K562 (cell line): ENCODE measurements around the gene CTRL. TPM values are rescaled to one million over a fixed set of nuclear protein-coding genes. Genes with fewer than 3 reads are reported as not detected.

Experiments used
- ARID2 ChIP-seq: fragments of 450-650 bp; IDR thresholded peaks from 2 replicates; pipeline ENCODE4 v1.6.1; 2017; ENCODE audit warnings: antibody characterized with exemption, mild to moderate bottlenecking
- CC2D1A ChIP-seq: fragments of 450-650 bp; IDR thresholded peaks from 2 replicates; pipeline ENCODE4 v1.6.1; 2017; ENCODE audit warnings: mild to moderate bottlenecking
- CHAMP1 ChIP-seq: fragments of 450-650 bp; IDR thresholded peaks from 2 replicates; pipeline ENCODE4 v1.6.1; 2016; ENCODE audit warnings: mild to moderate bottlenecking
- CTBP1 ChIP-seq: fragments of 450-650 bp; IDR thresholded peaks from 2 replicates; pipeline ENCODE4 v1.6.1; 2016; ENCODE audit warnings: borderline replicate concordance
- CTCFL ChIP-seq: IDR thresholded peaks from 2 replicates; pipeline ENCODE4 v1.6.1; 2011; ENCODE audit warnings: borderline replicate concordance, low read depth, mild to moderate bottlenecking, moderate library complexity, low read length; ENCODE audit not compliant: insufficient read depth, poor library complexity, severe bottlenecking
- GATA2 ChIP-seq: sonication (generic); formaldehyde crosslinking; IDR thresholded peaks from 2 replicates; pipeline ENCODE4 v1.4.0; 2020; ENCODE audit warnings: mild to moderate bottlenecking, missing genetic modification reagents
- HNRNPUL1 ChIP-seq: fragments of 200-400 bp; formaldehyde crosslinking; IDR thresholded peaks from 2 replicates; pipeline ENCODE4 v1.6.1; 2017; ENCODE audit warnings: low read length
- KLF16 ChIP-seq: IDR thresholded peaks from 2 replicates; pipeline ENCODE4 v1.6.1; 2016; ENCODE audit warnings: antibody characterized with exemption
- RAD21 ChIP-seq, 2 experiments: fragments of 250-450 bp in 1 of 2; fragments of 450-650 bp in 1 of 2; sonication (Bioruptor Pico) in 1 of 2; formaldehyde crosslinking in 1 of 2; IDR thresholded peaks in 1 of 2; conservative IDR thresholded peaks in 1 of 2; 2 replicates each; pipeline versions ENCODE4 v1.4.0 to v1.8.0; 2020 to 2022; ENCODE audit warnings: mild to moderate bottlenecking in 2 of 2, moderate library complexity in 1 of 2
- SIRT6 ChIP-seq: IDR thresholded peaks from one replicate; pipeline ENCODE4 v1.6.1; 2012; ENCODE audit warnings: low read depth, mild to moderate bottlenecking, control low read depth, inconsistent platforms, low read length, moderate library complexity
- SMC3 ChIP-seq: conservative IDR thresholded peaks from 2 replicates; pipeline ENCODE4 v1.6.1; 2011; ENCODE audit warnings: low read depth, low read length, improper control_type of control experiment; ENCODE audit not compliant: insufficient read depth
- STAG1 ChIP-seq: sonication (generic); formaldehyde crosslinking; IDR thresholded peaks from 2 replicates; pipeline ENCODE4 v1.5.0; 2020; ENCODE audit warnings: missing genetic modification reagents, borderline replicate concordance
- XRCC5 ChIP-seq: fragments of 200-400 bp; formaldehyde crosslinking; IDR thresholded peaks from 2 replicates; pipeline ENCODE4 v1.6.1; 2017; ENCODE audit warnings: low read depth, mild to moderate bottlenecking, low read length
- ZNF184 ChIP-seq: sonication (generic); formaldehyde crosslinking; IDR thresholded peaks from 2 replicates; pipeline ENCODE4 v1.5.0; 2020; ENCODE audit warnings: missing genetic modification reagents
- ZNF740 ChIP-seq, 3 experiments: fragments of 200-800 bp in 1 of 3; sonication (Bioruptor generic) in 1 of 3; sonication (generic) in 1 of 3; formaldehyde crosslinking in 1 of 3; IDR thresholded peaks; 2 replicates each; pipeline versions ENCODE4 v1.6.1 to v1.8.0; 2016 to 2022; ENCODE audit warnings: mild to moderate bottlenecking in 2 of 3, missing compliant biosample characterization in 2 of 3, missing genetic modification characterization in 2 of 3, missing genetic modification reagents in 1 of 3
- ZNF79 ChIP-seq: fragments of 250-450 bp; sonication (Bioruptor Pico); IDR thresholded peaks from 2 replicates; pipeline ENCODE4 v1.4.0; 2020; ENCODE audit warnings: low read depth, mild to moderate bottlenecking, moderate library complexity
- ZNF830 ChIP-seq: fragments of 250-450 bp; sonication (Bioruptor Pico); IDR thresholded peaks from 2 replicates; pipeline ENCODE4 v1.5.0; 2021; ENCODE audit warnings: mild to moderate bottlenecking
- polyA plus RNA-seq, 8 experiments: library from polyadenylated mRNA; depleted of rRNA in 4 of 8; stranded (reverse) in 5 of 8; unstranded in 3 of 8; fragments of >200 nt; fragmentation: Nextera tagmentation in 2 of 8; fragmentation: Illumina TruSeq in 1 of 8; extraction: Ambion mirVana in 2 of 8; extraction: Trizol in 1 of 8; gene quantifications; 2 replicates each; pipeline versions ENCODE4 v1.2.1 to v1.2.3, GENCODE V29; 2011 to 2014; ENCODE audit warnings: inconsistent platforms in 1 of 8, missing spikeins in 1 of 8
- total RNA-seq, 7 experiments: library from RNA; depleted of rRNA in 6 of 7; stranded (reverse); fragments of >200 nt in 6 of 7; fragmentation: Illumina TruSeq in 2 of 7; extraction: Trizol in 2 of 7; gene quantifications; 2 replicates each; pipeline versions ENCODE4 v1.2.1 to v1.2.3, GENCODE V29; 2011 to 2021; ENCODE audit warnings: low replicate concordance in 1 of 7
- TF ChIP-seq, protein P1 (sequence below): fragments of 450-650 bp; formaldehyde crosslinking; IDR thresholded peaks from 2 replicates; pipeline ENCODE4 v1.4.0; 2022; ENCODE audit warnings: missing genetic modification characterization
- TF ChIP-seq, protein P2 (sequence below), 3 experiments: IDR thresholded peaks in 2 of 3; conservative IDR thresholded peaks in 1 of 3; 2 replicates each; pipeline ENCODE4 v1.5.1; 2011 to 2012; ENCODE audit warnings: low read length in 3 of 3, mild to moderate bottlenecking in 3 of 3, control low read depth in 2 of 3, improper control_type of control experiment in 1 of 3, inconsistent platforms in 1 of 3, low read depth in 1 of 3, mixed read lengths in 1 of 3, moderate library complexity in 1 of 3; ENCODE audit not compliant: insufficient read depth in 2 of 3

CTRL gene
- total and polyA plus RNA-seq, 9 of the 15 experiments (the other 6 are each of a cell fraction or from before 2014, with no cell fraction given), result 1.4 to 5.6 (median 2.5) TPM

DNA sequence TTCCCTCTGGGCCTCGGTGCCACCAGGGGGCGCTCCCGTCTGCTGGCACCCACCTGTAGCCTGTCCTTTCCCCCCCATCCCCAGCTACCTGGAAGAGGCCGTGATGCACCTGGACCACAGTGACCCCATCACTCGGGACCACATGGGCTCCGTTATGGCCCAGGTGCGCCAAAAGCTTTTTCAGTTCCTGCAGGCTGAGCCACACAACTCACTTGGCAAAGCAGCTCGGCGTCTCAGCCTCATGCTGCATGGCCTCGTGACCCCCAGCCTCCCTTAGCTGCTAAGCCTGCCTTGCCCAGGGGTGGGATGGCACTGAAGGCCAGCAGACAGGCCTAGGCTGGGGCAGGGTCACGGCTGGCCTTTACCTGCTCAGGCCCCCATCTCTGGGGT lies 47.8 kb downstream of the CTRL start (continued):
- TF ChIP-seq ZNF79 (CRISPR knock-in tag), result no peak
- TF ChIP-seq, protein P1, sequence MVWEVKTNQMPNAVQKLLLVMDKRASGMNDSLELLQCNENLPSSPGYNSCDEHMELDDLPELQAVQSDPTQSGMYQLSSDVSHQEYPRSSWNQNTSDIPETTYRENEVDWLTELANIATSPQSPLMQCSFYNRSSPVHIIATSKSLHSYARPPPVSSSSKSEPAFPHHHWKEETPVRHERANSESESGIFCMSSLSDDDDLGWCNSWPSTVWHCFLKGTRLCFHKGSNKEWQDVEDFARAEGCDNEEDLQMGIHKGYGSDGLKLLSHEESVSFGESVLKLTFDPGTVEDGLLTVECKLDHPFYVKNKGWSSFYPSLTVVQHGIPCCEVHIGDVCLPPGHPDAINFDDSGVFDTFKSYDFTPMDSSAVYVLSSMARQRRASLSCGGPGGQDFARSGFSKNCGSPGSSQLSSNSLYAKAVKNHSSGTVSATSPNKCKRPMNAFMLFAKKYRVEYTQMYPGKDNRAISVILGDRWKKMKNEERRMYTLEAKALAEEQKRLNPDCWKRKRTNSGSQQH (CRISPR knock-in tag), result no peak
- TF ChIP-seq SIRT6, result no peak
- TF ChIP-seq STAG1 (CRISPR knock-in tag), result peak; percentile 67; the same call in 1 of the 2 replicates
- peak; percentile 56; the same call in 1 of the 2 replicates for TF ChIP-seq ARID2
- peak; percentile 38; the same call in 1 of the 2 replicates for TF ChIP-seq CC2D1A
- peak; percentile 76 to 79 for TF ChIP-seq RAD21 (CRISPR knock-in tag; conservative IDR thresholded peaks at IDR 0.05 in 1 of 2, IDR thresholded peaks at IDR 0.05 in 1 of 2)
- TF ChIP-seq CTBP1, result peak; percentile 36; the same call in 1 of the 2 replicates
- peak; percentile 92 for TF ChIP-seq ZNF740 (CRISPR knock-in tag; IDR thresholded peaks at IDR 0.05)
- peak in 1 of 2 experiments; percentile 67; a peak in 1 of 4 replicates for TF ChIP-seq ZNF740 (tag; IDR thresholded peaks at IDR 0.05)
- TF ChIP-seq, protein P2, sequence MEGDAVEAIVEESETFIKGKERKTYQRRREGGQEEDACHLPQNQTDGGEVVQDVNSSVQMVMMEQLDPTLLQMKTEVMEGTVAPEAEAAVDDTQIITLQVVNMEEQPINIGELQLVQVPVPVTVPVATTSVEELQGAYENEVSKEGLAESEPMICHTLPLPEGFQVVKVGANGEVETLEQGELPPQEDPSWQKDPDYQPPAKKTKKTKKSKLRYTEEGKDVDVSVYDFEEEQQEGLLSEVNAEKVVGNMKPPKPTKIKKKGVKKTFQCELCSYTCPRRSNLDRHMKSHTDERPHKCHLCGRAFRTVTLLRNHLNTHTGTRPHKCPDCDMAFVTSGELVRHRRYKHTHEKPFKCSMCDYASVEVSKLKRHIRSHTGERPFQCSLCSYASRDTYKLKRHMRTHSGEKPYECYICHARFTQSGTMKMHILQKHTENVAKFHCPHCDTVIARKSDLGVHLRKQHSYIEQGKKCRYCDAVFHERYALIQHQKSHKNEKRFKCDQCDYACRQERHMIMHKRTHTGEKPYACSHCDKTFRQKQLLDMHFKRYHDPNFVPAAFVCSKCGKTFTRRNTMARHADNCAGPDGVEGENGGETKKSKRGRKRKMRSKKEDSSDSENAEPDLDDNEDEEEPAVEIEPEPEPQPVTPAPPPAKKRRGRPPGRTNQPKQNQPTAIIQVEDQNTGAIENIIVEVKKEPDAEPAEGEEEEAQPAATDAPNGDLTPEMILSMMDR (IDR thresholded peaks at IDR 0.05 in 2 of 3, conservative IDR thresholded peaks at IDR 0.05 in 1 of 3; ENCODE audit: insufficient read depth in 2 of 3, low read depth in 1 of 3, low read length in 3 of 3), result peak; percentile 81 to 83 (median 81)
- TF ChIP-seq HNRNPUL1, result no peak
- 0 out of 2 replicates have a peak, but pooled peaks have one; percentile 32 for TF ChIP-seq XRCC5
- TF ChIP-seq CHAMP1, result no peak
- no peak for TF ChIP-seq GATA2 (CRISPR knock-in tag)
- TF ChIP-seq SMC3, result peak; percentile 77
- TF ChIP-seq KLF16, result 0 out of 2 replicates have a peak, but pooled peaks have one; percentile 17
- no peak for TF ChIP-seq ZNF184 (CRISPR knock-in tag)
- TF ChIP-seq CTCFL, result peak; percentile 44
- no peak for TF ChIP-seq ZNF830 (CRISPR knock-in tag)
